ENCODE results near the gene KCNQ1OT1. TPM values are rescaled to one million over a fixed set of nuclear protein-coding genes. Genes with fewer than 3 reads are reported as not detected.

The KCNQ1OT1 gene
- total and polyA plus RNA-seq, 8 donors = under 0.01 to 15.1 (median 2.3) TPM

DNA sequence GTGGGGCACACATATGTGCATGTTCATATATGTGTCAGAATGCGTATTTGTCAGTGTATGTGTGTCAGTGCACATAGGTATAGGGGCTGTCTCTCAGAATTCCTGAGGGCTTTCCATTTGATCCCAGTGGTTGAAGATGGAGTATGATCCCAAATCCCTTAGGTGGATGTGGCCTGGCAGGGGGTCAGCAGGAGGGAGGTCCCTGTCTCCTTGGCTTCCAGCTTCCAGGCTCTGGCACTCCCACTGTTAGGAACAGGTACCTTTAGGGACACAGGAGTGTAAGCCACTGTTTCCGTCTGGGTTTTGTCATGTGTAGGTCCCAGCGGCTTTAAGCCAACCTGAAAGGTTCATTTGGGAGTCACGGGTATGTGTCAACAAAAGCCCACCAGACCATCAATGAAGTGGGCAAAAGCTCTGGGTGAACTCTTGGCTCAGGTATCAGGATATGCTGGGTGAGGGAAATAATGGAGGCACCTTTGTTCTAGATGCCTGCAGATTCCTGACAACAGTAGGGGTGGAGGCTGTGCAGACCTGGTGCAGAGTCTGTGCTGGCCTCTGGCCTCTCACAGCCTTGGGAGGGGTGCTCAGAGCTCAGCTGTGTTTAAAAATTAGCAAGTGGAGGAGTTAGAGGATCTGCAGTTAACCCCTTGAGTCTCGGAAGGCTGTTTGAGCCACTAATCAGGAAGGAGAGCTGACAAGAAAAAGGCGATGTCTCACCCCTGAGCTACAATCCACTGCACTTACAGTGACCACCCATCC is 9.0 kb downstream of the KCNQ1OT1 start:
- no peak for TF ChIP-seq EP300 (IDR thresholded peaks at IDR 0.05)
- TF ChIP-seq, protein P1, sequence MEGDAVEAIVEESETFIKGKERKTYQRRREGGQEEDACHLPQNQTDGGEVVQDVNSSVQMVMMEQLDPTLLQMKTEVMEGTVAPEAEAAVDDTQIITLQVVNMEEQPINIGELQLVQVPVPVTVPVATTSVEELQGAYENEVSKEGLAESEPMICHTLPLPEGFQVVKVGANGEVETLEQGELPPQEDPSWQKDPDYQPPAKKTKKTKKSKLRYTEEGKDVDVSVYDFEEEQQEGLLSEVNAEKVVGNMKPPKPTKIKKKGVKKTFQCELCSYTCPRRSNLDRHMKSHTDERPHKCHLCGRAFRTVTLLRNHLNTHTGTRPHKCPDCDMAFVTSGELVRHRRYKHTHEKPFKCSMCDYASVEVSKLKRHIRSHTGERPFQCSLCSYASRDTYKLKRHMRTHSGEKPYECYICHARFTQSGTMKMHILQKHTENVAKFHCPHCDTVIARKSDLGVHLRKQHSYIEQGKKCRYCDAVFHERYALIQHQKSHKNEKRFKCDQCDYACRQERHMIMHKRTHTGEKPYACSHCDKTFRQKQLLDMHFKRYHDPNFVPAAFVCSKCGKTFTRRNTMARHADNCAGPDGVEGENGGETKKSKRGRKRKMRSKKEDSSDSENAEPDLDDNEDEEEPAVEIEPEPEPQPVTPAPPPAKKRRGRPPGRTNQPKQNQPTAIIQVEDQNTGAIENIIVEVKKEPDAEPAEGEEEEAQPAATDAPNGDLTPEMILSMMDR (IDR thresholded peaks at IDR 0.05) = no peak
- TF ChIP-seq POLR2AphosphoS5 (IDR thresholded peaks at IDR 0.05) = no peak
- no peak for TF ChIP-seq POLR2A (IDR thresholded peaks at IDR 0.05)
- H3K27ac ChIP-seq = no peak overlapping the region
- H3K4me1 ChIP-seq = peaks cover 11 to 95% (median 75%) of the 10 kb centered on the region in 4 donors
- H3K4me3 ChIP-seq = no peak overlapping the region
- H3K27me3 ChIP-seq = no peaks in the 10 kb centered on the region
- no peak for DNase-seq
- WGBS, 5 donors = 80 to 88% (median 84%) methylated on average over 5 to 6 of the region's 6 CpGs
- H3K9me3 ChIP-seq = no peaks in the 10 kb centered on the region
- H3K36me3 ChIP-seq = peaks cover 0 to 5% (median 0%) of the 10 kb centered on the region in 4 donors
- intact Hi-C loops (cut with DNase I; ENCODE audit: low total_unique reads) = no loop called here

DNA sequence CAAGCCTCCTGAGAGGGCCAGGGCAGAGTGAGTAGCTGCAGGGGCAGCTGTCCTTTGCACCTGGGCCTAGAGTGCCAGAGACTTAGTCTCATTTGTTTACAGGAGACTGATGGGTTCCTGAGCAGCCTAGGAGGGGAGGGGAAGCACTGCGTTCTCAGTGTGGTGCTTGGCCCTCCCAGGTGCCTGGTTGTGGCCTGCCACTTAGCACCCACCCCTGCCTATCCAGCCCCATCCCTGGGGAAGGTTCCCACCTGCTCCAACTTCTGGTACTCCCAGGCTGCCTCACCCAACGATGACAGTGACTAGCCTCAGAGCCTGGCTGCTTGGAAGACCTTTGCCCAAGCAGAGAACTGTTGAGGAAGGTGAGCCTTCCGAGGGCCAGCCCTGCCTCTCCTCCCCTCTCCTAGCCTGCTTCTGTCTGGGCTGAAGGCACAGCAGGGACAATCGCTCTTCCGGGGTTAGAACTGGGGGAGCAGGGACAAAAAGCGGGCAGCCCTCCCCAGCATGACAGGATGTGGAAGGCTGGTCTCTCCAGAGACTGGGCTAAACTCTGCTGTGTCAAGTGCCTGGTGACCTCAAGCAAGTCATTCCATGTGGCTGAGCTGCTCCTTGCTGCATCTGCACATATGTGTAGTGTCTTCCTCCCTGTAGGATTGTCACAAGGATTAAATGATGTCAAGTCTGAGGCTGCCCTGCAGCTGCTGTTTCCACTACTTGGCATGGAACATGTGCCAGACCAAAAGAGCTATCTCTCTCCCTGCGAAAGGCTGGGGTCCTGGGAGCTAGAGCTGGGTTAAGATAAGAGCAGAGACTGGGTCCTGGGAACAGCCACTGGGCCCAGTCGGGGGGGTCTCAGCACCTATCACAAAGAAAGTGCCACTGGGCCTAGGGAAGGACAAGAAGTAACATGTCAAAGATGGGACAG is 9.9 kb downstream of the KCNQ1OT1 start:
- H3K4me3 ChIP-seq = no peak overlapping the region
- intact Hi-C loops (cut with DNase I; ENCODE audit: low total_unique reads) = no loop called here
- TF ChIP-seq POLR2A (IDR thresholded peaks at IDR 0.05) (no peak), EP300 (IDR thresholded peaks at IDR 0.05) (no peak), POLR2AphosphoS5 (IDR thresholded peaks at IDR 0.05) (no peak)
- TF ChIP-seq, protein P1 (IDR thresholded peaks at IDR 0.05) = no peak
- H3K36me3 ChIP-seq = peaks cover 0 to 13% (median 7%) of the 10 kb centered on the region in 4 donors
- no peak for DNase-seq
- 67 to 75% (median 73%) methylated on average over 8 of the region's 8 CpGs for WGBS, 5 donors
- no peaks in the 10 kb centered on the region for H3K9me3 ChIP-seq
- H3K4me1 ChIP-seq = peaks cover 11 to 87% (median 69%) of the 10 kb centered on the region in 4 donors
- H3K27me3 ChIP-seq = no peaks in the 10 kb centered on the region
- peak overlapping the region in 1 of 5 donors; percentile 4 for H3K27ac ChIP-seq

DNA sequence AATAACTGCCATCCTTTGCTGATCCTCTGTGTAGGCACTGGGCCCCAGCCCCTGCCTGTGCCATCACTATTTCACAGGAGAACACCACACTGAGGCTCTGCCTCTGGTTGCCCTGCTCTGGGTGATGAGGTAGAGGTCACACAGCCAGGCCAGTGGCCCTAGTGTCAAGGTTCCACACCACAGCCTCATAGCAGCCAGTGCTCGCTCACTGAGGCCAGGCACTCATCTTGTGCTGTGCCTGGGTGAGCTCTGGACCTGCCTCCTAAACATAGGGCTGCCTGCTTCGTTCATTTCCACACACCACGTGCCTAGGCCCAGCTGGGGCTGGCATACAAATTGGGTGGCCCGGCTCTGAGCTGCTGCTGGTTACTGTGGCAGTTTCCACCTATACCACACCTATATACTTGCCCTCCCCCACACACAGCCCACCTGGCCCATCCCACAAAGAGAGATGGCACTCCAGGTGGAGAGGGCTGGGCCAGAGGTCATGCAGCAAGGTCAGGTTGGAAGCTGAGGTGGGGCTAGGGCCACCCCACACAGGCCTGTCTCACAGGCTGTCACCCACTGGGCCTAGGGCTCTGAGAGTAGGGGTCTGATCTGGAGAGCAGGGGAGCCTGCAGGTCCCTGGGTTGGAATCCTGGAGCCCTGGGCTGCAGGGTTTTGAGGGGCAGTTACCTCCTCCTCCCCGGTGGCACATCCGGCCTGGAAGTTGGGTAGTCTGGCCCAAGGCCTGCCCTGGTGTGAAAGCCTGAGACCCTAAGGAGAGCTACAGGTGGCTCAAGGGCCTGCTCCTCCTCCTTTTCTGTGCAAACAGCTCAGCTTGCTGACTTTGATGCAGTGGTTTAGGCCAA is 11.2 kb downstream of the KCNQ1OT1 start:
- peak overlapping the region in 1 of 5 donors; percentile 12 for H3K27ac ChIP-seq
- 83 to 94% (median 92%) methylated on average over 2 to 6 of the region's 6 CpGs for WGBS, 5 donors
- DNase-seq = no peak
- peaks cover 0 to 15% (median 11%) of the 10 kb centered on the region in 4 donors for H3K36me3 ChIP-seq
- TF ChIP-seq POLR2AphosphoS5 (IDR thresholded peaks at IDR 0.05) (no peak), POLR2A (IDR thresholded peaks at IDR 0.05) (no peak), EP300 (IDR thresholded peaks at IDR 0.05) (no peak)
- TF ChIP-seq, protein P1 (IDR thresholded peaks at IDR 0.05) = no peak
- H3K27me3 ChIP-seq = no peaks in the 10 kb centered on the region
- intact Hi-C loops (cut with DNase I; ENCODE audit: low total_unique reads) = no loop called here
- no peak overlapping the region for H3K4me3 ChIP-seq
- no peaks in the 10 kb centered on the region for H3K9me3 ChIP-seq
- peaks cover 11 to 84% (median 61%) of the 10 kb centered on the region in 4 donors for H3K4me1 ChIP-seq
